Measurements from ENCODE around the gene GANAB.
A peak's percentile ranks its signal among the peaks of the same experiment; 100 is the strongest.
"Not testable (repeated sequence)": the region's sequence is repeated elsewhere in the genome, so short reads cannot be mapped to it uniquely, and the experiment has no call there.

GANAB gene

DNA sequence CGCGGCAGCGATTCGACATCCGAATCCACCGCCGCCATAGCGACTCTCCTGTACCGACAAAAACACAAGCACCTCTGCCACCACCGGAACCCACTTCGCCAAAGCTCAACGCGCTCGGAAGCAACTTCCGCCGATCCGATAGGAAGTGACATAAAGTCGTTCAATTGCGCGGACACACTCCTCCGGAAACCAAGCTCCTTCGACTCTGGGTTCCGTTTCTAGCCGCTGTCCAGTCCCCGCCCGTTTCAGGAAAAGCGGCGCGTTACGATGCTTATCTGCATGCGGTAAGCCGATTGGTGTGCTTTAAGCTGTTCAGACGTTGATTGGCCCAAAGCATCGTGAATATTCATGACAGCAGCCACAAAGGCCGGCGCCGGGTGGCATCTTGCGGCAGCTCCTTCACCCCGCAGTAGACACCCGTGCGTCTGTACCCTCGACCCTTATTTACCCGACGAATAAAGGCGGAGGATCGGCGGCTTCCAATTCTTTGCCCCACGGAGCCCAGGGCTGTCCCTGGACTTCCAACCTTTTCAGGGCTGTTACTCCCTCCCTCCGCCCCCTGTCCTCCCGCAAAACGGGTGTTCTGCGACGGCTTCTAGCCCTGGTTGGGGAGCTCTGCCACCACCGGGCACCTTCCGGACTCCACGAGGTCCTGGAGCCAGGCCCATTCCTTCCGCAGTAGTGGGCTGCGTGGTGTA is 54.8 kb downstream of the GANAB start, which contains the start of gene TUT1:
Gene TUT1 (minus strand): TSS at position 76 of the 698 bp plus-strand sequence. CDS start 38 bp downstream, at position 38.
- Mint-ChIP-seq H3K27ac (peak within 1 kb of the TSS; percentile 98), H3K36me3 (ENCODE audit: low read depth) (peaks cover 35% of the 10 kb centered on the region), H3K4me1 (ENCODE audit: low read depth) (peaks cover 35% of the 10 kb centered on the region), H3K4me3 (peak within 1 kb of the TSS; percentile 99), H3K27me3 (ENCODE audit: low read depth) (no peaks in the 10 kb centered on the region), H3K9me3 (no peaks in the 10 kb centered on the region)

DNA sequence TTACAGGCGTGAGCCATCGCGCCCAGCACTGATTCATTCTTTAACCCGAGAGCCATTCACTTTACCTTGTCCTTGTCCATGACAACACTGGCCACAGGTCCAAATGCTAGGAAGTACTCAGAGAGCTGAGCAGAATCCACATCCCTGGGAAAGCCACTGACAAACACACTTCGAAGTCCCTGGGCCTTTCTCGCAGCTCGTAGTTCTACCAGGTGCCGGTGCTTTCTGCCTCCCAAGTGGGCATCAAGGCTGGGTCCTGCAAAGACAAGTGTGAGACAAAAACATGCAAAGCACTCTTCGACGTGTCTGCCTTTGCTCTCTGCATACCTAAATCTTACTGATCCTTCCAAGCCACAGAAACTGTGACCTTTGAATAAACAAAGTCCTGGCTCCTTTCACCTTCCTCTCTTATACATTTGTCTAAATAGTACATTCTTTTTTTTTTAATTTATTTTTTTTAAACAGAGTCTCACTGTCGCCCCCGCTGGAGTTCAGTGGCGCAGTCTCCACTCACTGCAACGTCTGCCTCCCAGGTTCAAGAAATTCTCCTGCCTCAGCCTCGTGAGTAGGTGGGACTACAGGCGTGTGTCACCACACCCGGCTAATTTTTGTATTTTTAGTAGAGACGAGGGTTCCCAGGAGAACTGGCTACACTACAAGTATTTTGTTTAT is 57.3 kb downstream of the GANAB start:
- Mint-ChIP-seq H3K27me3 (ENCODE audit: low read depth) (no peaks in the 10 kb centered on the region), H3K27ac (peak overlapping the region; percentile 45), H3K4me3 (peak overlapping the region; percentile 99), H3K4me1 (ENCODE audit: low read depth) (peaks cover 31% of the 10 kb centered on the region), H3K9me3 (no peaks in the 10 kb centered on the region), H3K36me3 (ENCODE audit: low read depth) (peaks cover 19% of the 10 kb centered on the region)

DNA sequence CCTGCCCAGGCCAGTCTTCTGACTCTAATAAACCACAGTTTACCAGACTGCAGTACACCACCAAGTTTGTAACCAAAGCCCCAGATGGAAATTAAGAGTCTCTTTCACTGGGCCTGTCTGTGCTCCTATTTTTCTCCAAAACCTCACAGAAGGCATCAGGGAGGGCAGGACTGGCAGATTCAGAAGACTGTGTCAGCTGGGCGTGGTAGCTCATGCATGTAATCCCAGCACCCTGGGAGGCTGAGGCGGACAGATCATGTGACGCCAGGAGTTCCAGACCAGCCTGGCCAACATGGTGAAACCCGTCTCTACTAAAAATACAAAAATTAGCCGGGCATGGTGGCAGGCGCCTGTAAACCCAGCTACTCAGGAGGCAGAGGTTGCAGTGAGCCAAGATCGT is 61.1 kb downstream of the GANAB start:
- H3K36me3 Mint-ChIP-seq (ENCODE audit: low read depth): peaks cover 13% of the 10 kb centered on the region
- not testable (repeated sequence) for H3K4me1 Mint-ChIP-seq (ENCODE audit: low read depth); H3K4me3 Mint-ChIP-seq; H3K27me3 Mint-ChIP-seq (ENCODE audit: low read depth); H3K9me3 Mint-ChIP-seq; H3K27ac Mint-ChIP-seq

DNA sequence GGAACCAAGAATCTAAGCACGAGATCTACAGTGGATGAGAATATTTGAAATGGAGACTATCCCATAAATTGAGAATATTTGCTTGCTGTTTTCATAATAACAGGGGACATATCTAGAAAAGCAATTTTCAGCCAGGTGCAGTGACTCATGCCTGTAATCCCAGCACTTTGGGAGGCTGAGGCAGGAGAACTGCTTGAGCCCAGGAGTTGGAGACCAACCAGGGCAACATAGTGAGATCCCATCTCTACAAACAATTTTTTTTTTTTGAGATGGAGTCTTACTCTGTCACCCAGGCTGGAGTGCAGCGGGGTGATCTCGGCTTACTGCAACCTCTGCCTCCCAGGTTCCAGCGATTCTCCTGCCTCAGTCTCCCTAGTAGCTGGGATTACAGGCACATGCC is 64.7 kb downstream of the GANAB start:
- H3K4me3 Mint-ChIP-seq; H3K9me3 Mint-ChIP-seq; H3K27me3 Mint-ChIP-seq (ENCODE audit: low read depth); H3K27ac Mint-ChIP-seq; H3K4me1 Mint-ChIP-seq (ENCODE audit: low read depth): not testable (repeated sequence)
- H3K36me3 Mint-ChIP-seq (ENCODE audit: low read depth): peaks cover 15% of the 10 kb centered on the region

DNA sequence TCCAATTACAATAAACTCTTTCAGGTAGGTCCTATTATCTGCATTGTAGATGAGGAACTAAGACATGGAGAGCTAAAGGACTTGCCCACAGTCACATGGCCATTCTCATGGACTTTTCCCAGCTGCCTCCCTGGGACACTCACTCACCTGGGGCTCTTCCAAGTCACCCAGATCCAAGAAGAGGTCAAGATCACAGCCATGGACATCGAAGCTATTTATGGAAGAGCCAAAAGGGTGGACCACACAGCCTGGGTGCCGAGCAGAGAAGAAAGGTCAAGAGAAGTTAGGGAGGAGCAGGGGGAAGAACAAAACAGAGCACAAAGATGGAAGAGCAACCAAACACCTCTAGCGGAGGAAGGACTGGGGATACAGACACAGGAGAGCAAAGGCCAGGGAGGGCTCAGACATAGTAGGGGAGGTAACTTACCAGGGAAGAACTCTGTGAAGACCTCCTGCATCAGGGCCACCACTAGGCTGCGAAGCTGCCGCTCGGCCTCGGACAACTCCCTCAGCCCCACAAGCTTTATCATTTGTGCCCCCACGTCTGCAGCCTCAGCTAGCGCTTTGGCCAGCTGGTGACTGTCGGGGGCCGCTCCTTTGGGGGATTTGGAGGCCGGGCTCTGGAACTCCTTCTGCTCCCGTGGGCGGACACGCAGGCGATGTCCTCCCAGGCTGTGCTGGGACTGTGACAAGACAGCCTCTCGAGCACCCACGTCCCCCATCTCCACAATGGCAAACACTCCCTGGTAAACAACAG is 65.3 kb downstream of the GANAB start:
- peaks cover 3% of the 10 kb centered on the region for H3K4me1 Mint-ChIP-seq (ENCODE audit: low read depth)
- H3K4me3 Mint-ChIP-seq: no peak overlapping the region
- H3K36me3 Mint-ChIP-seq (ENCODE audit: low read depth): peaks cover 20% of the 10 kb centered on the region
- H3K9me3 Mint-ChIP-seq: no peaks in the 10 kb centered on the region
- H3K27ac Mint-ChIP-seq: no peak overlapping the region
- H3K27me3 Mint-ChIP-seq (ENCODE audit: low read depth): no peaks in the 10 kb centered on the region

DNA sequence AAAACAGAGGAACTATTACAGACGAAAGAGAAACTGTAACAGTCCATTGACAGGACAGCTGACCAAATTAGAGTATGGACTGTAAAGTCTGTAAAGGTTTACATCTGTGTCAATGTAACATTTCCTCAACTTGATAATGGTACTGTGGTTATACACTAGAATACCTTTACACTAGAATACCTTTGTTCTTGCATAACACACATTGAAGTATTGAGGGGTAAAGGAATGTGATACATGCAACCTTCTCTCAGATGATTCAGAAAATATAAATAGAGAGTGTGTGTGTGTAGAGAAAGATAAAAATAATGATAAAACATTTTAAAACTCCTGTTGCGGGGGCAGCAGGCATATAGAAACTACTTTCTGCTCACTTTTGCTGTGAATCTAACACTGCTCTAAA is 67.2 kb downstream of the GANAB start:
- H3K4me3 Mint-ChIP-seq: no peak overlapping the region
- H3K9me3 Mint-ChIP-seq: no peaks in the 10 kb centered on the region
- H3K27ac Mint-ChIP-seq: no peak overlapping the region
- H3K27me3 Mint-ChIP-seq (ENCODE audit: low read depth): no peaks in the 10 kb centered on the region
- H3K4me1 Mint-ChIP-seq (ENCODE audit: low read depth): peaks cover 14% of the 10 kb centered on the region
- peaks cover 20% of the 10 kb centered on the region for H3K36me3 Mint-ChIP-seq (ENCODE audit: low read depth)

DNA sequence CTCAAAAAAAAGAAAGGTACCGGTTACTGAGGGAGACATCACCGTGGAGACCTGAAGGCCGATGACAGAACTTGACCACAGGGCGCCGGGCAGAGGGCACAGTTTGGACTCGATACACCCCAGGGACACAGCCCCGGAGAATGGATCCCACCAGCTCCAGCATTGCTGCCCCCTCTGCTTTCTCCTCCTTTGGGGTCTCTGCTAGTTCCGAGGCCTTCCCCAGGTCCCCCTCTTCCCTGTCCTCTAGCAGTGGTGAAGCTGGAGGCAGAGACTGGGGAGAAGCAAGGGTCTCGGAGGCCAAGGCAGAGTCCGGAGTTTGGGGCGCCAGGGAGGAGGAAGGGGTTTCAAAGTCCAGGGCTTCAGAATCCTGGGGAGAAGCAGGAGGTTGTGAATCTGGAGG is 67.9 kb downstream of the GANAB start:
- peaks cover 20% of the 10 kb centered on the region for H3K36me3 Mint-ChIP-seq (ENCODE audit: low read depth)
- H3K9me3 Mint-ChIP-seq: no peaks in the 10 kb centered on the region
- no peak overlapping the region for H3K27ac Mint-ChIP-seq
- H3K4me3 Mint-ChIP-seq: no peak overlapping the region
- H3K27me3 Mint-ChIP-seq (ENCODE audit: low read depth): no peaks in the 10 kb centered on the region
- peaks cover 14% of the 10 kb centered on the region for H3K4me1 Mint-ChIP-seq (ENCODE audit: low read depth)

DNA sequence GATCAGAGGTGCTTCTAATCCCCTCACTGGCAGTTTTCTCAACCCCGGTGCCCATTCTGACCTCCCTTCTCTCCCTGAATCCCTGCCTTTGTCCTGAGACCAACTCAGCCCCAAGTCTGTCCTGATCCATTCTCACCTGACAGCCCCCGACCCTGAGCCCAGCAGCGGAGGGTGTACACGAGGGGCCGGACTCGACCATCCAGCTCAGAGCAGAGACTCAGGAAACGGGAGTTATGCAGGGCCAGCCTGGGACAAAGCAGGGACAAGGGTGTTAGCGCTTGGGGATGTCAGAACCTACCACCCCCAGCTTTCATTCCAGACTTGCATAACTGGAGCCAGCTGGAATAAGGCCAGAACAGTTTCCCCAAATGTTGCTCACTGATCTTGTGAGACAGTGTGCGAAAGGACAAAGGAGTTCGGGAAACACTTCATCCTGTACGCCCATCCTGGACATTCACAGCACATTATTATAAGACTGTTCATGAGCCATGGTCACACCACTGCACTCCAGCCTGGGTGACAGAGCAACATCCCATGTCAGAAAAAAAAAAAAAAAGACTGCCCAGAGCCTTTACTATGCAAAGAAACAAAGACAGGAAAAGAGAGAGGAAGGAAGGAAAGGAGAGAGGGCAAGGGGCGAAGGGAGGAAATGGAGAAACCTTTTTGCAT is 69.2 kb downstream of the GANAB start:
- Mint-ChIP-seq H3K4me1 (ENCODE audit: low read depth) (peaks cover 24% of the 10 kb centered on the region), H3K9me3 (no peaks in the 10 kb centered on the region), H3K4me3 (no peak overlapping the region), H3K36me3 (ENCODE audit: low read depth) (peaks cover 32% of the 10 kb centered on the region), H3K27ac (peak overlapping the region; percentile 1), H3K27me3 (ENCODE audit: low read depth) (no peaks in the 10 kb centered on the region)

DNA sequence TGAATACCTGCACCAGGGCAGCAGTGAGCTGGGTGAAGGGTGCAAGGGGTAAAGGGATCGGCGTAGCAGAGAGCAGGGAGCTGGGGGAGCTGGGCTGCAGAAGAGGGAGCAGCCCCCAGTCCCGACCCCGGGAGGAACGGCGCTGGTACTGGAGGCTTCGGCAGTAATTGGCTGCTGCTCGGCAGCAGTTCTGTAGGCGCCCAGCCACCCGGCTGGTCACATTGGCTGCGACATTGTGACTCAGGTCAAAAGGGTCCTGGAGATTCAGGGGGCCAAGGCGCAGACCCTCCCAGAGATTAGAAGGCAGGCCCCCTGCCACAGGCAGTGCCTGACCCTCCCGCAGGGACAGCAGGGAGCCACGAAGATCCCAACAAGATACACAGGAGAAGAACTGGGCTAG is 70.6 kb downstream of the GANAB start:
- no peaks in the 10 kb centered on the region for H3K27me3 Mint-ChIP-seq (ENCODE audit: low read depth)
- peaks cover 35% of the 10 kb centered on the region for H3K4me1 Mint-ChIP-seq (ENCODE audit: low read depth)
- peaks cover 38% of the 10 kb centered on the region for H3K36me3 Mint-ChIP-seq (ENCODE audit: low read depth)
- H3K9me3 Mint-ChIP-seq: no peaks in the 10 kb centered on the region
- H3K27ac Mint-ChIP-seq: peak overlapping the region; percentile 56
- H3K4me3 Mint-ChIP-seq: peak overlapping the region; percentile 100

DNA sequence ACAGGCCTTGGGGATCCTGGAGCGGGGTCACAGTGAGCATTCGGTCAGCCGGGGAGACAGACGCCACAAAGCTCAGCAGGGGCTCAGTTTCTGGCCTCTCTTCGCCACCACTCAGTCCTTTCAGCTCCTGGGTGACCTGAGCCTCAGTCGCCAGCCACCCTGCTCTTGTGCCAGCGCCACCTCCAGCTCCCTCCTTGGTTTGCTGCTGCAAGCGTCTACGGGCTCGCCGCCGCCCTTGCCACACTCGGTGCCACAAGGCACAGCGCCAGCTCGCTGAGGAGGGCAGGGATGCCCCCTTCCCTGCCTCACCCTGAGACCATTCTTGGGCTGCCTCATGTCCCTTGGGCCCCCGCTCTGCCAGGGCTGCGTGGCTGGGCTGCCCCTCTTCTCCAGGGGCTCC is 71.3 kb downstream of the GANAB start:
- Mint-ChIP-seq H3K4me3 (peak overlapping the region; percentile 100), H3K27ac (peak overlapping the region; percentile 92), H3K36me3 (ENCODE audit: low read depth) (peaks cover 40% of the 10 kb centered on the region), H3K4me1 (ENCODE audit: low read depth) (peaks cover 39% of the 10 kb centered on the region), H3K9me3 (no peaks in the 10 kb centered on the region), H3K27me3 (ENCODE audit: low read depth) (no peaks in the 10 kb centered on the region)
